ENCODE measurements around the gene COX8C. TPM values are rescaled to one million over a fixed set of nuclear protein-coding genes. Genes with fewer than 3 reads are reported as not detected.

The COX8C gene
- total RNA-seq, 2 experiments from 2014 or later, result not detected

GRCh38 chr14:93303659-93304058, 43.3 kb upstream of the COX8C start:
- Histone ChIP-seq H3K4me1 (ENCODE audit: insufficient read depth, low read length, poor library complexity, severe bottlenecking) (no peaks in the 10 kb centered on the region), H3K27ac (ENCODE audit: low read depth, low read length, poor library complexity, severe bottlenecking) (no peak overlapping the region), H3K9me3 (ENCODE audit: low read length) (no peaks in the 10 kb centered on the region), H3K79me2 (ENCODE audit: insufficient read depth, low read depth, low read length) (no peaks in the 10 kb centered on the region), H2AFZ (ENCODE audit: low read length) (no peak overlapping the region), H4K20me1 (ENCODE audit: insufficient read depth, low read length) (0 out of 2 replicates have a peak, but pooled peaks cover 4% of the 10 kb centered on the region), H3K4me3 (ENCODE audit: low read depth, low read length, poor library complexity, severe bottlenecking) (no peak overlapping the region), H3K9me2 (ENCODE audit: insufficient read depth, low read length) (no peaks in the 10 kb centered on the region), H3K4me2 (ENCODE audit: low read length) (no peak overlapping the region), H3K36me3 (ENCODE audit: insufficient read depth, low read length) (no peaks in the 10 kb centered on the region)
- BruUV-seq (replicated peaks), result no TSS peak
- no peak for DNase-seq (ENCODE audit: low spot score)
- ChIA-PET POLR2A (interaction anchor here (0.5 kb wide), 1 partner anchor 589 kb away, joined by 3 read pairs; no protein-coding TSS in a partner anchor), CTCF (ENCODE audit: unreplicated experiment) (no interaction called here)
- TF ChIP-seq CTCF (conservative IDR thresholded peaks at IDR 0.05; ENCODE audit: low read length), result no peak
- no peak for TF ChIP-seq EZH2phosphoT487 (IDR thresholded peaks at IDR 0.05; ENCODE audit: borderline replicate concordance, low read depth, low read length)
- intact Hi-C loops (cut with micrococcal nuclease; ENCODE audit: unreplicated experiment), result no loop called here

- TF ChIP-seq CTCF (conservative IDR thresholded peaks at IDR 0.05; ENCODE audit: low read length) (no peak), EZH2phosphoT487 (IDR thresholded peaks at IDR 0.05; ENCODE audit: borderline replicate concordance, low read depth, low read length) (no peak)
- H3K4me1 ChIP-seq (ENCODE audit: insufficient read depth, low read length, poor library complexity, severe bottlenecking), result no peaks in the 10 kb centered on the region
- no peak for DNase-seq (ENCODE audit: low spot score)
- no peak overlapping the region for H3K27ac ChIP-seq (ENCODE audit: low read depth, low read length, poor library complexity, severe bottlenecking)
- intact Hi-C loops (cut with micrococcal nuclease; ENCODE audit: unreplicated experiment), result no loop called here
- H3K4me2 ChIP-seq (ENCODE audit: low read length), result no peak overlapping the region
- peaks cover 12% of the 10 kb centered on the region; the same call in 1 of the 2 replicates for H4K20me1 ChIP-seq (ENCODE audit: insufficient read depth, low read length)
- no peaks in the 10 kb centered on the region for H3K9me2 ChIP-seq (ENCODE audit: insufficient read depth, low read length)
- POLR2A ChIA-PET, result no interaction called here
- no peaks in the 10 kb centered on the region for H3K79me2 ChIP-seq (ENCODE audit: insufficient read depth, low read depth, low read length)
- H3K36me3 ChIP-seq (ENCODE audit: insufficient read depth, low read length), result no peaks in the 10 kb centered on the region
- no peak overlapping the region for H2AFZ ChIP-seq (ENCODE audit: low read length)
- H3K9me3 ChIP-seq (ENCODE audit: low read length), result no peaks in the 10 kb centered on the region
- CTCF ChIA-PET (ENCODE audit: unreplicated experiment), result no interaction called here
- BruUV-seq (replicated peaks), result no TSS peak
- no peak overlapping the region for H3K4me3 ChIP-seq (ENCODE audit: low read depth, low read length, poor library complexity, severe bottlenecking)
Observed at GRCh38 chr14:93304771-93305170, 42.2 kb upstream of the COX8C start.

GRCh38 chr14:93305725-93306418, 41.1 kb upstream of the COX8C start:
- ChIA-PET CTCF (ENCODE audit: unreplicated experiment) (no interaction called here), POLR2A (no interaction called here)
- Histone ChIP-seq H3K27ac (ENCODE audit: low read depth, low read length, poor library complexity, severe bottlenecking) (no peak overlapping the region), H3K4me2 (ENCODE audit: low read length) (no peak overlapping the region), H3K4me3 (ENCODE audit: low read depth, low read length, poor library complexity, severe bottlenecking) (no peak overlapping the region), H3K36me3 (ENCODE audit: insufficient read depth, low read length) (no peaks in the 10 kb centered on the region), H3K79me2 (ENCODE audit: insufficient read depth, low read depth, low read length) (peaks cover under 1% of the 10 kb centered on the region; the same call in 1 of the 2 replicates), H3K9me3 (ENCODE audit: low read length) (no peaks in the 10 kb centered on the region), H3K4me1 (ENCODE audit: insufficient read depth, low read length, poor library complexity, severe bottlenecking) (no peaks in the 10 kb centered on the region), H2AFZ (ENCODE audit: low read length) (no peak overlapping the region), H3K9me2 (ENCODE audit: insufficient read depth, low read length) (no peaks in the 10 kb centered on the region), H4K20me1 (ENCODE audit: insufficient read depth, low read length) (peaks cover 12% of the 10 kb centered on the region; the same call in 1 of the 2 replicates)
- no peak for TF ChIP-seq EZH2phosphoT487 (IDR thresholded peaks at IDR 0.05; ENCODE audit: borderline replicate concordance, low read depth, low read length)
- TF ChIP-seq CTCF (conservative IDR thresholded peaks at IDR 0.05; ENCODE audit: low read length), result no peak
- no TSS peak for BruUV-seq (replicated peaks)
- no peak for DNase-seq (ENCODE audit: low spot score)
- intact Hi-C loops (cut with micrococcal nuclease; ENCODE audit: unreplicated experiment), result no loop called here
